ENCODE data around the gene TRAPPC2B.
"Not testable (repeated sequence)": the region's sequence is repeated elsewhere in the genome, so short reads cannot be mapped to it uniquely, and the experiment has no call there.

TRAPPC2B gene

DNA sequence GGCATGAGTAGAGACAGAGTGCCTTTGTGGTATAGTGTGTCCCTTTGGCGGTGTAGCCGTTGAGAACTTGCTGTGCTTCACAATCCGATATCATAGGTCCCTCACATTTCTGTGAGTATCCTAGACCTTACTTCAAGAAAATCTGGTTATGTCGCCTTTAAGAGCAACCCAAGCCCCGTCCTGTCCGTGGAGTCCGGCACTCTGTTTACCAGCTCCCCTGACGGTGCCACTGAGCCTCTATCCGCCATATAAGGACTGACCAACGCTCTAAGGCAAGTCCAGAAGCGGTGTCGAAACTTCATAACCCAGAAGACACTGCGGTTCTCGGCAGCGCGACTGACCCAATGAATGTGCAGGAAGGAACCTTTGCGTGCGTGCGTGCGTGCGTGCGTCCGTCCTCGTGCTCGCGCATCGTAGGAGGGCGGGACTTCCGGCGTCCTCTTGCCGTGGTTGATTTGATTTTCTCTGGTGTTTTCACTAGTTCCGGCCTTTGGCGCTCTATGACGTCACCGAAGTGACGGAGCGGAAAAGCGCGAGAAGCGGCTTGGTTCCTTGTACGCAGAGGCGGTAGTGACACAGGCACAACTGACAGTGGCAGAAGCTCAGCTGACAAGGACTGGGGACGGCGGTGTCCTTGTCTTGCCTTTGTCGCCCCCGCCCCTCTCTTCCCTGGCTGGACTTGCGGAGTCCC is at the start of gene TRAPPC2B, which contains the start of gene ZNF547:
Gene TRAPPC2B (plus strand): TSS at position 555 of the 691 bp plus-strand sequence. CDS start 1,283 bp downstream, outside the sequence.
Gene ZNF547 (plus strand): TSS at position 555 of the 691 bp plus-strand sequence. CDS start 5,005 bp downstream, outside the sequence.
- peak; percentile 100 for DNase-seq

DNA sequence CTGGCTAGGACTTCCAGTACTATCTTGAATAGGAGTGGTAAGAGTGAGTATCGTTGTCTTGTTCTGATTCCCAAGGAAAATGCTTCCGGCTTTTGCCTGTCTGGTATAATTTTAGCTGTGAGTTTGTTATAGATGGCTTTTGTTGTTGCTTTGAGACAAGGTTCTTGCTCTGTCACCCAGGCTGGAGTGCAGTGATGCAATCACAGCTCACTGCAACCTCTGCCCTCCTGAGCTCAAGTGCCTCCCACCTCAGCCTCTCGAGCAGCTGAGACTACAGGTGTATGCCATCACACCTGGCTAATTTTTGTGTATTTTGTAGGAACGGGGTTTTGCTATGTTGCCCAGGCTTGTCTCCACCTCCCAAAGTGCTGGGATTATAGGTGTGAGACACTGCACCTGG is 49.2 kb upstream of the TRAPPC2B start:
- DNase-seq, result no peak

DNA sequence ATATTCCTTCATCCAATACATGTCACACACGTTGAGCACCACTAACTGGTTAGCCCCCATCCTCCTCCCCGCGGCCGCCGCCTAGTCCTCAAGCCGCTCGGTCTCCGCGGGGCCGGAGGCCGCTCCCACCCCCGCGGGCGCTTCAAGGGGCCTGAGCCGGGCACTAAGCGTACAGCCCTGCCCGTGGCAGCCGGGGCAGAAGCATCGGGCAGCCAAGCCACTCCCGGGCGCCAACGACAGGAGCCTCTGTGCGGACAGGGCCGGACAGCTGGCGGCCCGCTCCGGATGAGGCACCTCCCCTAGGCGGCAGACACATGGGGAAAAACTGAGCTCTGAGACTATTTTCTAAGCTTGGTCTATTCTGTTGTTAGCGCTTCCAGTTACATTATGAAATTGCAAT is 45.8 kb upstream of the TRAPPC2B start:
- DNase-seq, result no peak

DNA sequence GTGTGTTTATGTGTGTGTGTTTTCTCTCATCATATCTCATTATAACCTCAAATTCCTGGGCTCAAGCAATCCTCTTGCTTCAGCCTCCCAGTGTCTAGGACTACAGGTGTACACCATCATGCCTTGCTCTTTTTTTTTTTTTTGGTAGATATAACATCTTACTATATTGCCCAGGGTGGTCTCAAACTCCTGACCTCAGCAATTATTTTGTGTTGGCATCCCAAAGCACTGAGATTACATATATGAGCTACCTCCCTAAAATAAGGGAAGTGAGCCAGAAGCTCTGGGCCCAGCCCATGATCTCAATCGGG is 43.5 kb upstream of the TRAPPC2B start:
- DNase-seq, result no peak

DNA sequence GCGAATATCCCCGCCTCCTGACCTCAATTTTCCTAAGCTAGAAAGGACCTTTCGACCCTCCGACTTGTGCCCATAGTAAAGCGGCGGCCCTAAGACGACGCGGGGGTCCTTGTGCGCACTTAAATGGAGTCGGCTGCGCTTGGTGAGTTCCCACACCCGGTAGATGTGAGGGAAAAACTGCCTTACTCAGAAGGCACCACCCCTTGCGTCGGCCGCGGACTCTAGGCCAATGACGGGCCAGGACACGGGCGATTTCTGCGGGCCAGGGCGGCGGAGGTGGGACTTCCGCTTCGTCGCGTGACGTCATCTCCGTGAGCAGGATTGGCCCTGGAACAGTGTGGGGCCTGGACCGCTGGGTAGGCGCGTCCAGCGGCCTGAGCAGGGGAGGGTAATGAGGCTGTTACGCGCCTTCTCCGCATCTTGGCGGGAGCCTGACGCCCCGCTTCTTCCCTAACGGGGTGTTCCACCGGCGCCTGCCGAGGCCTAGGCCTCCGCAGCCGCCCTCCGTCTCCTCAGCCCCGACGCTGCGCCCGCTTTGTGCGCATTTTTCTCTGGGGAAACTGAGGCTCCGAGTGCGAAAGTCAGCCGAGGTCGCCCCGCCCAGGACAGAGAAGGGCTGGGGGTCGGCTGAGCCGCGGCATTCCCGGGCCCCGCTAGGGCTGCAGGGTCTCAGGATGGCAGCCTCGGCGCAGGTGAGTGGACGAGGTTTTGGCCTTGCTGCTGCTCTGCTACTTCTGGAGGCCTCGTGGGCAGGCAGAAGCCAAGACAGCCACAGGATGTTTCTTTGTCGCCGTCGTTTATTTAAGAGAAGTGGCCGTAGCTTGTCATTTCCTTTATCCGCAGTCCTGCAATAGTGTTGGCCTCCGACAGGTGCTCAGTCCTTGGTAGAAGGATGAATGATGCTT is 42.9 kb upstream of the TRAPPC2B start, which contains the start of gene ZNF543:
Gene ZNF543 (plus strand): TSS at position 293 of the 905 bp plus-strand sequence. CDS start 382 bp downstream, at position 675.
- DNase-seq, result peak; percentile 97

DNA sequence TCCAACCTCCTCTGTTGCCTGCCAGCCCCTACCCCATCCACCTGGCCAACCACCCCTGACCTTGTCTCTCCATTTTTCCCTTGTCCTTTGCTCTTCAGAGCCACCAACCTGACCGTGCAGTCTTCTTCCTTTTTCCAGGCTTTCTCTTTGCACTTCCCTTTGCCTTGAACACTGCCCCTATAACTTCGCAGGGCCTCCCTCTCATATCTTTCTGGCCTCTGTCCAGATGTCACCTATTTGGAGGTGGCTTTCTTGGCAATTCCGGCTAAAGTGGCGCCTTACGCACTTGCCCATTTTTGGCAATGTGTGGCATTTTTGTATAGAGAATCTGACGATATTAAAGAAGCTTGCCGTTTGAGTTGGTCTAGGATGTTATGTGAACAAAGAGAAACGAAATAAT is 42.2 kb upstream of the TRAPPC2B start:
- DNase-seq, result no peak

DNA sequence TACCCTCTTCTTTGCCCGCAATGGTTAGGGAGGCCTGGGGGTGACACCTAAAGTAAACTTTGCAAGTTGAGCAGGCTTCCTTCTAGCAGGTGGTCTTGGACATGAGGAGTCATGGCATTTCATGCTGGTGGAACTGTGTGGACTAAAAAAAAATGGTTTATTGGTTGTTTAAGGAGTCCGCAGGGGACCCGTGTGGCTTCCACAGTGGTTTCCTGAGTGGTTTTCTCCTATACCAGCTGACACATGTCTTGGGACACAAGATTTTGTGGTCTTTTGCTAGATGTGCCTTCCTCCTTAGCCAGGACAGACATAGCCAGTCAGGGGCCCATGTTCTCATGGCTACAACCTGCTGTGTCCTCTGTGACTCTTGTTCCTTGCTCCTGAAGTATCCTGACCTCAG is 41.6 kb upstream of the TRAPPC2B start:
- no peak for DNase-seq

DNA sequence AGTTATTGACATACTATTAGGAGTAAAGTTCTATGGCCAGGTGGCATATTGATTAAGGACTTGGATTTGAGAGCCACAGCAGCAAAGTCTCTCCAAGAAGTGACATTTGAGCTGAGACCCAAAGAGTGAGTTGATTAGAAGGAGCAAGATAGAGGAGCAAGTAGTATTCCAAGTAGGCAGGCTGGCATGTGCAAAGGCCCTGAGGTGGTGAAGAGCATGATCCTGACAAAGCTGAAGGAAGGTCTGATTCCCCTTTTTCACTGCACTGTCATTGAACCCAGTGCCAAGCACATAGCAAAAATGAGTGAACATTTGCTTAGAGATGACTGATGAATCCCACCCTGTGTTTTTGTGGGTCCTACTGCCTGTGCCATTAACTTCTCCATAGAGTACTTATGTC is 38.4 kb upstream of the TRAPPC2B start:
- no peak for DNase-seq

DNA sequence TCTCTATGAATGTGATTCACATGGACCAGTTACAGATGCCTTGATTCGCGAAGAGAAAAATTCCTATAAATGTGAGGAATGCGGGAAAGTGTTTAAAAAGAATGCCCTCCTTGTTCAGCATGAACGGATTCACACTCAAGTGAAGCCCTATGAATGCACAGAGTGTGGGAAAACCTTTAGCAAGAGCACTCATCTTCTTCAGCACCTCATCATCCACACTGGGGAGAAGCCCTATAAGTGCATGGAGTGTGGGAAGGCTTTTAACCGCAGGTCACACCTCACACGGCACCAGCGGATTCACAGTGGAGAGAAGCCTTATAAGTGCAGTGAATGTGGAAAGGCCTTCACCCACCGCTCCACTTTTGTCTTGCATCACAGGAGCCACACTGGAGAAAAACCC is 35.4 kb upstream of the TRAPPC2B start:
- no peak for DNase-seq

DNA sequence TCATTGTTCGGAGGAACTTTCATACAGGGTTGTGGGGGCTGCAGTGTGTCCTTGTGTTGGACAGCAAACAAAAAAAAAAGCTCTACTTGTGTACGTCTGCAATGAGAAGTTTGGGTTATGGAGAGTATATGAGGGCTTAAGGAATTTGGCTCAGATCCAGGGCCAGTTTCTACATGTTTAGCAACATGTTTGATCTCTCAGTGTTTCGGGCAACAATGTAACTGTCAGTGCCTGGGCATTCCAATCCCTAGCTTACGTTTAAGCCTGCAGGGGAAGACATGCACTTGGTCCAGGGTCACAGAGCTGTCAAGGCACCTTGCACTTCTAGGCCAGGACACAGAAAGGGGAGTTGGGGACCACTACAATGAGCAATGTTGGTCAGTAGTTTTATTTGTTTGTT is 29.2 kb upstream of the TRAPPC2B start:
- DNase-seq, result no peak

DNA sequence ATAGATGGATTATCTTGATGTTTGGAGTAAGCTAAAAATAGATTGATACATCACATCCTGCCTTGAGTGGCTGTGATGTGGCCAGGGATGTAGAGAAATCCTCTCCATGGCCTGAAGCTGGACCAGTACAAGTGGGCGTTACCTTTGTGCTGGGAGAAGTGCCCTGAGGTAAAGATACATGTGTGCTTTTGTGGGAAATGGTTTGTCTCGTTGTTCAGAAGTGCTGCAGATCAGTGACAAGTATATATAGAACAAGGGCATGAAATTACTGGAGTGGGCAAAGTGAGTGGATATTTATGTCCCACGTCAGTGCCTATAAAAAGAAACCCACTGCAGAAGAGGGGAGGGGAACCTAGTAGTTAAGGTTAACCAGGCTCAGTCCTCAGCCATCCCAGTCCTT is 24.5 kb upstream of the TRAPPC2B start:
- DNase-seq, result no peak

DNA sequence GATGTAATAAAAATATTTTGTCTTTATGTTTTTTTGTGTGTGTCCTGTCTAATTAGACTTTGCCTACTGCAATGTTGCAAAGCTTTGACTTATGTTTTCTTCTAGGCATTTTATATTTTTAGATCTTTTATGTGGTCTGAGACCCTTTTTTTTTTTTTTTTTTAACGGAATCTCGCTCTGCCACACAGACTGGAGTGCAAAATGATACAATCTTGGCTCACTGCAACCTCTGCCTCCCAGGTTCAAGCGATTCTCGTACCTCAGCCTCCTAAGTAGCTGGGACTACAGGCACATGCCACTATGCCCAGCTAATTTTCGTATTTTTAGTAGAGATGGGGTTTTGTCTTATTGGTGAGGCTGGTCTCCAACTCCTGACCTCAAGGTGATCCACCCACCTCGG is 20.8 kb upstream of the TRAPPC2B start:
- no peak for DNase-seq

DNA sequence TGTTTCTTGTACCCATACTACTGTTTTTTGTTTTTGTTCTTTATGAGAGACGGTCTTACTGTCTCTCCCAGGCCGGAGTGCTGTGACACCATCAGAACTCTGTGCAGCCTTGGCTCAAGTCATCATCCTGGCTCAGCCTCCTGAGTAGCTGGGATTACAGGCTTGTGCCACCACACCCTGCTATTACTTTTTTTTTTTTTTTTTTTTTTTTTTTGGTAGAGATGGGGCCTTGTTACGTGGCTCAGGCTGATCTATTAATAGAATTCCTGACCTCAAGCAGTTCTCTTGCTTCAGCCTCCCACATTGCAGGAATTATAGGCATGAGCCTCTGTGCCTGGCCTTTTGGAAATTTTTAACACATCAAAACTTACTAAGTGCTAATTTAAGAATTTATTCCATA is 15.2 kb upstream of the TRAPPC2B start:
- peak; percentile 19 for DNase-seq

DNA sequence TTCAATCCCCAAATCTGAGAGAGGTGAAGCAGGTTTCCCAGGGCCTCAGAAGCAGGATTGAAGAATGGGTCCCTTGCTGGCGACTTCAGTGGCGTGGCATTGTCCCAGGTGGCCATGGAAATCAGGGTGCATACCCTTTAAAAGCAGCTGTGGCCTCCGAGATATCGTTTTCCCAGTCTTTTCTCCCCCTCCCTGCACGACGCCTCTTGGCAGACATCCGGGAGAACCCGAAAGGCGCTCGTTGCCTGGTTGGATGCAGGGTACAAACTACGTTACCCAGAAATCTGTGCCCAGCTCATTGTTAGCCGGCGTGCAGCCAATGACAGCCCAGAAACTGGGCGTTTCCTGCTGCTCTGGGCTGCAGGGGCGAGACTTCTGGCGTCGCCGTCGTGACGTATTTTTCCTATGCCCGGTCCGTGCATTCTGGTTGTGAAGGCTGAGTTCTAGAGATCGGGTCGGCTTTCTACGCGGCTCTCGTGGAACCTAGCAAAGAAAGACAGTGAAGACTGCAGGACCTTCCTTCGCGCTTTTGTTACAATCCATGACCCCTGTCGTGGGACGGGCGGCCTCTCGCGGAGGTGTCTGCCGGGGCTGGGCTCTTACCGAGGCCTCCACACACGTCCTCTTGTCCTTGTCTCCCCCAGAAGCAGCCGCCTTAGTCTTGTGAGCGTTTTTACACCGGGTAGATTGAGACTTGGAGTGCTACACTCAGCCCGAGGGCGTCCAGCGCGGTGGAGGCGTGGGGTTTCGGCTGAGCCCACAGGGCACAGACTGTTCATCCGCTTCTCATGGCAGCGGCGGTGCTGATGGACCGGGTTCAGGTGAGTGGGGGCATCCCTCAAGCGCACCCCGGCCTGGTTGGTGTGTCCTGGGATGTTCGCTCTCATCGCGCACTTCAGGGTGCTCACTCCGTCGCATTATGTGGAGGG is 12.2 kb upstream of the TRAPPC2B start, which contains the start of gene ZNF304:
Gene ZNF304 (plus strand): TSS at position 395 of the 929 bp plus-strand sequence. CDS start 394 bp downstream, at position 789.
- peak; percentile 97 for DNase-seq

DNA sequence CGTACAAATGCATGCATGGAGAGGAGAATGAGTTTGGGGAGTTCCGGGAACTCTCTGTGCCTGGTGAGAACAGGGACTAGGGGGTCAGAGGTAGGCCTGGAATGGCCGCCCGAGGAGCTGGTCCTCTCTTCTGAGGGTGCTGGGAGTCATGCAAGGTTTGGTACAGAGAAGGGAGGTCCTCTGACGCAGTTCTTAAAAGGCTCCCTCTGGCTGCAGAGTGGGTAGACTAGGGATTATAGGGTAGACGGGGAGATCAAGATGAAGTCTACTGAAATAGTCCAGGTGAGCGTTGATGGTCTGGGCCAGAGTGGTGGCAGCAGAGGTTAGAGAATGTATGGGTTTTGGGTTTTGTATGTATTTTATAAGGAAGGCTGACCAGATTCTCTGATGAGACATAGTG is 11.5 kb upstream of the TRAPPC2B start:
- DNase-seq, result no peak

DNA sequence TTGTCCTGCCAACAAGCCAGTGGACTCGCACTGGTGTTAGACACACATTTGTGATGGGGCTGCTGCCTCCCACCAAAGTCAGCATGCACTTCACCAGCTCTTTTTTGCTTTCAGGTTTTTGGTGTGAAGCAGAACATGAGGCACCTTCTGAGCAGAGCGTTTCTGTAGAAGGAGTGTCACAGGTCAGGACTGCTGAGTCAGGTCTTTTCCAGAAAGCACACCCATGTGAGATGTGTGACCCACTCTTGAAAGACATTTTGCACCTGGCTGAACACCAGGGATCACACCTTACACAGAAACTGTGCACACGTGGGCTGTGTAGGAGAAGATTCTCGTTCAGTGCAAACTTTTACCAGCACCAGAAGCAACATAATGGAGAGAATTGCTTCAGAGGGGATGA is 7.4 kb upstream of the TRAPPC2B start:
- DNase-seq, result no peak

DNA sequence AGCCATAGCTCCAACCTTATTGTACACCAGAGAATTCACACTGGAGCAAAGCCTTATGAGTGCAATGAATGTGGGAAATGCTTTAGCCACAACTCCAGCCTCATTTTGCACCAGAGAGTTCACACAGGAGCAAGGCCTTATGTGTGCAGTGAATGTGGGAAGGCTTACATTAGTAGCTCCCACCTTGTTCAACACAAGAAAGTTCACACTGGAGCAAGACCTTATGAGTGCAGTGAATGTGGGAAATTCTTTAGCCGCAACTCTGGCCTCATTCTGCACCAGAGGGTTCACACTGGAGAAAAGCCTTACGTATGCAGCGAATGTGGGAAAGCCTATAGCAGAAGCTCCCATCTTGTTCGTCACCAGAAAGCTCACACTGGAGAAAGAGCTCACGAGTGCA is 5.9 kb upstream of the TRAPPC2B start:
- no peak for DNase-seq

DNA sequence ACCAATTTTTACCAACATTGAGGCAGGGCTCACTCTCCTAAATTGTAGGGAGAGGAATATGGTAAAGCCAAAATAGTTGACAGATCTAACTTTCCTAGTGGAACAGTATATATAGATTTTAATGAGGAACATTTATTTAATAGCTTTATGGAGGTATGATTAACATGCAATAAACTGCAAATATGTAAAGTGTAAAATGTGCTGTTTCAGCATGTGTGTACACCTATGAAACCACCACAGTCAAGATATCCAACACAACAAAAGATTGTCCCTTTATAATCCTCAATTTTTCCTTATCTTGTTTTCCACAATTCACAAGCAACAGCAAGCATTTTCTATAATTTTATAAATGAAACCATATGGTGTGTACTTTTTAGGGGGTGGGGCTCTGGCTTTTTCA is 4.1 kb upstream of the TRAPPC2B start:
- DNase-seq, result no peak

DNA sequence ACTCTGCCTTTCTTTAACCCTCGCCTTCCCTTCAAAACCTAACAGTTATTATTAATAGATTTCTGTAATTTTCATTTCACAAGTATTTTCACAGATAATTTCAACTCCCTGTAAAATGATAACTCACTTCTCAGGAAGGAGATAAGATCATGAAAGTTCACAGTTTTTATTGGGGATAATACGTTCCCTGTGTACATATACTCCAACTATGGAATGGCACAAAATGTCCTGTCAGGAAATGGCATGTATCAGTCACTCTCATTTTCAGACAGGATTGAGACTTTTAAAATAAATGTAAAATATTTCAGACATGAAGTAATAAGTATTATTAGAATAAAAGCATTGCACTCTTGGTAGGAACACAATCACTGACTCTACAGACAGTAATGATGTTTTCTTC is 932 bp upstream of the TRAPPC2B start:
- DNase-seq, result no peak

DNA sequence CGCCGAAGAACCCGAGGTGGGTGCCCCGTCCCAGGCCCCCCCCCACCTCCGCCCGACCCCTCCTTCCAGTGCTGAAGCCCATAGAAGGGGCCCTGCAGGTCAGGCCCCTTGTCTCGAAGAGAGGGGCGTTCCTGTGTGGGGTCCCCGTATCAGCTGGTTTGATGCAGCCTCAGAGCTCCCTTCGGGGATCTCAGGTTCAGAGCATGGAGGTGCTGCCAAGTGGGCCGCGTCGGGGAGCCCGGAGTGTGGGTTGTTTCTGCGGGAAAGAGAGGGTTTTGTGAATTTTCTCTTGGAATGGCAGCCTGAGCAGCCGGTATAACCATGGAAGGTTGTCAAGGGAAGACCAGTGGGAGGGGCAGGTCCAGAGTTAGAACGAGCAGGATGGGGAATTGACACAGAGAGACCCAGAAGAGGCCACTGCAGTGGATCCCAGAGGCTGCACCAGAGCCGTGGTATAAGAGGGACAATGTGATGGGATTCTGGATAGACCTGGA is 384 bp downstream of the TRAPPC2B start:
- peak; percentile 12 for DNase-seq

DNA sequence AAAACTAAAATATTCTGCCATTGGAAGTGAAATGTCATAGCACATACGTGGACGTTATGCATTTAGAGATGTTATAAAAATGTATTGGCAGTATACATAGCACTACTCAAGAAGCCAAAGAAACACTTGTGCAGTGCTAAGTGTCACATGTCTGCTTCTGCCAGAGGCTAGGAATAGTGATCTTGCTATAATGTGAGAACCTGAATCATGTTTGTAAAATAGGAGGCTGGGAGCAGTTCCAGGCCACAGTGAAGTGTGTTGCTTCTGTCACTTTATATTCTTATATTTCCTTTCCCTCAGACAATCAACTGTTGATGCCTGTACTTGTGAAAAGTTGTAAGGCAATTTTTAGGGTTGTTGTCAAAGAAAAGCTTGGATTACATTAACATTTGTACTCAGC is 3.4 kb downstream of the TRAPPC2B start:
- no peak for DNase-seq

DNA sequence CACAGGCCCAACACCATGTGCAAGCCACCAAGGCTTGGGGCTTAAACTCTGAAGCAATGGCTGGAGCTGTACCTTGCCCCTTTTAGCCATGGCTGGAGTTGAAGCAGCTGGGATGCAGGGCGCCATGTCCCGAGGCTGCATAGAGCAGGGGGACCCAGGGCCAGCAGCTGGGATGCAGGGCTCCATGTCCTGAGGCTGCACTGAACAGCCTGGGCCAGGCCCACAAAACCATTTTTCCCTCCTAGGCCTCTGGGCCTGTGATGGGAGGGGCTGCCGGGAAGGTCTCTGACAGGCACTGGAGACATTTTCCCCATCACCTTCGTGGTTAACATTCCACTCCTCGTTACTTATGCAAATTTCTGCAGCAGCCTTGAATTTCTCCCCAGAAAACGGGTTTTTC is 10.8 kb downstream of the TRAPPC2B start:
- DNase-seq, result no peak

DNA sequence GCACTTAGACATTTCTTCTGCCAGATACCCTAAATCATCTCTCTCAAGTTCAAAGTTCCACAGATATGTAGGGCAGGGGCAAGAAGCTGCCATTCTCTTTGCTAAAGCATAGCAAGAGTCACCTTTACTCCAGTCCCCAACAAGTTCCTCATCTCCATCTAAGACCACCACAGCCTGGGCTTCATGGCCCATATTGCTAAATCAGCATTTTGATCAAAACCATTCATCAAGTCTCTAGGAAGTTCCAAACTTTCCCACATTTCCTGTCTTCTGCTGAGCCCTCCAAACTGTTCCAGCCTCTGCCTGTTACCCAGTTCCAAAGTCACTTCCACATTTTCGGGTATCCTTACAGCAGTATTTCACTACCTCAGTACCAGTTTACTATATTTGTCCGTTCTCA is 11.3 kb downstream of the TRAPPC2B start:
- DNase-seq, result not testable (repeated sequence)

Measured in fibroblast of skin of right biceps (primary cell).